HUDEP-2 (cell line): ENCODE data around the gene AP5B1.
A peak's percentile ranks its signal among the peaks of the same experiment; 100 is the strongest.

Source experiments
- DNase-seq, 76 experiments: peaks; one replicate each; lab custom pipeline; 2025; ENCODE audit not compliant: unreplicated experiment in 76 of 76; lab: John Stamatoyannopoulos, UW

Gene AP5B1

GRCh38 chr11:65780770-65781151 is at the start of gene AP5B1:
AP5B1 (minus strand) TSS chr11:65780976; CDS start chr11:65780591, 385 bp downstream.
- DNase-seq = peak in 46 of 76 experiments; percentile 4 to 64 (median 33)

- no peak for DNase-seq
Observed at GRCh38 chr11:65829459-65829858, 48.7 kb upstream of the AP5B1 start.

- no peak for DNase-seq
Observed at GRCh38 chr11:65826984-65827735, 46.4 kb upstream of the AP5B1 start.

- DNase-seq = no peak
Observed at GRCh38 chr11:65822776-65823528, 42.2 kb upstream of the AP5B1 start.

GRCh38 chr11:65821107-65821506 is 40.3 kb upstream of the AP5B1 start:
- no peak for DNase-seq

- DNase-seq = peak in 74 of 76 experiments; percentile 35 to 95 (median 84)
Observed at GRCh38 chr11:65817835-65818680, 37.3 kb upstream of the AP5B1 start.

GRCh38 chr11:65817312-65817834 is 36.6 kb upstream of the AP5B1 start:
- DNase-seq = no peak

- DNase-seq = no peak
Observed at GRCh38 chr11:65816696-65817095, 35.9 kb upstream of the AP5B1 start.

- no peak for DNase-seq
Observed at GRCh38 chr11:65814986-65815565, 34.3 kb upstream of the AP5B1 start.

GRCh38 chr11:65814131-65814985 is 33.6 kb upstream of the AP5B1 start:
- DNase-seq = no peak

- no peak for DNase-seq
Observed at GRCh38 chr11:65811764-65812475, 31.1 kb upstream of the AP5B1 start.

- peak in 1 of 76 experiments; percentile 4 for DNase-seq
Observed at GRCh38 chr11:65810046-65810868, 29.5 kb upstream of the AP5B1 start.

- no peak for DNase-seq
Observed at GRCh38 chr11:65809496-65809895, 28.7 kb upstream of the AP5B1 start.

GRCh38 chr11:65808744-65809341 is 28.1 kb upstream of the AP5B1 start:
- DNase-seq = no peak

- peak in 2 of 76 experiments; percentile 3 to 9 for DNase-seq
Observed at GRCh38 chr11:65806979-65807378, 26.2 kb upstream of the AP5B1 start.

GRCh38 chr11:65803797-65804492 is 23.2 kb upstream of the AP5B1 start:
- no peak for DNase-seq

GRCh38 chr11:65802841-65803240 is 22.1 kb upstream of the AP5B1 start:
- no peak for DNase-seq
